ENCODE data around the gene SIGLECL1.
"Not testable (repeated sequence)": the region's sequence is repeated elsewhere in the genome, so short reads cannot be mapped to it uniquely, and the experiment has no call there.

GRCh38 chr19:51224898-51225393 lies 25.9 kb upstream of the SIGLECL1 start, which contains the start of gene CD33:
- TF ChIP-seq POLR2A (IDR thresholded peaks at IDR 0.05; ENCODE audit: extremely low read depth, insufficient read length): peak; percentile 35
- not testable (repeated sequence) for TF ChIP-seq CTCF, MAX (IDR thresholded peaks at IDR 0.05; ENCODE audit: low read depth, low read length)
- peak; percentile 63; the same call in 1 of the 2 replicates for TF ChIP-seq MYC (IDR thresholded peaks at IDR 0.05; ENCODE audit: low read depth, low read length)
